AG04450 (cell line): Measurements from ENCODE around the gene TBX6. TPM values are rescaled to one million over a fixed set of nuclear protein-coding genes. Genes with fewer than 3 reads are reported as not detected.

Experiments
- CTCF ChIA-PET: fragments of 300-600, 350-600 bp; formaldehyde crosslinking; extraction: SDS; loops from one replicate; lab custom pipeline; 2022; ENCODE audit warnings: antibody characterized with exemption, inconsistent platforms; lab: Charles Lee
- POLR2A ChIA-PET: fragments of 350-600 bp; formaldehyde crosslinking; extraction: SDS; loops from one replicate; lab custom pipeline; 2021; ENCODE audit warnings: antibody characterized with exemption, inconsistent platforms; lab: Yijun Ruan, JAX
- DNase-seq: peaks from one replicate; pipeline ENCODE4 v3.0.0-alpha.2; 2011; ENCODE audit warnings: low read depth, low spot score
- H3K27ac ChIP-seq: one replicate; pipeline ENCODE4 v1.5.1; 2012; ENCODE audit warnings: low read depth, low read length, control low read depth
- H3K27me3 ChIP-seq: one replicate; pipeline ENCODE4 v1.6.0; 2012; ENCODE audit warnings: low read length; ENCODE audit not compliant: control insufficient read depth, insufficient read depth
- H3K4me3 ChIP-seq: 2 replicates; pipeline ENCODE4 v1.5.1; 2011; ENCODE audit warnings: mild to moderate bottlenecking, low read depth, low read length, control low read depth
- H3K9me3 ChIP-seq: 2 replicates; pipeline ENCODE4 v1.5.1; 2012; ENCODE audit warnings: low read length; ENCODE audit not compliant: control insufficient read depth, insufficient read depth
- polyA plus RNA-seq: library from polyadenylated mRNA; depleted of rRNA; stranded (reverse); fragments of >200 nt; gene quantifications from 2 replicates; pipeline ENCODE4 v1.2.3, GENCODE V29; 2011
- TF ChIP-seq, protein P1 (sequence below): IDR thresholded peaks from 2 replicates; pipeline ENCODE4 v1.5.1; 2011; ENCODE audit warnings: low read depth, low read length, control low read depth, inconsistent platforms

The TBX6 gene
- polyA plus RNA-seq, 1 experiment: not detected

DNA sequence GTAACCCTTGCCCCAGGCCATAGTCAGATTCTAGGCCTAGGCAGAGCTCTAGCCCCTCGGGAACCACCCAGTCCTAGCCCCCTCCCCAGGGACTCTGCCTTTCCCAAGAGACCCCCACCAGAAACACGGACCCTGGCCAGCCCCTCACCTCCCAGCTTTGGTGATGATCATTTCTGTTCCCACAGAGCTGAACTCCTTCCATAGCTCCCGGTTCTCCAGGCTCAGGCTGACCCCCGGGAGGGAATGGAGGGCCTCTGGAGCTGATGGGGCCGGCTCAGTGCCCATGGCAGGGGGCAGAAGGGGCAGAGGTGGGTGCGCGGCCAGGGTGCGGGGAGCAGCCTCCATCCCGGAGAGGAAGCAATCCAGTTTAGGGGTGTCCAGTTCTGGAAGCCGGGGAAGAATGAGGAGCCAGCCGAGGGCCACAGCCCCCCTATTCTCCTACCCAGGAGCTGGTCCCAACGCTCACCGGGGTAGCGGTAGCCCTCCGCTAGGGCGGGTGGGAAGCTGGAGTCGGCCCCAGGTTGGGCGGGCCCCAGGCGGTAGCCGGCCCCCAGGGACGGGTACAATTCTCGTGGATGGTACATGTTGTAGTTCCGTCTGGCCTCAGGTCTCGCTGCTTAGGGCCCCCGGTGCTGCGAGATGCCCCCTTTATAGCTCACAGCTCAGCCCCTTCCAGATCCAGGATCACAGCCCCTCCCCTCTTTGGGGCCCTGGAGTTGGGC lies 953 bp downstream of the TBX6 start:
- no peak for DNase-seq
- TF ChIP-seq, protein P1, sequence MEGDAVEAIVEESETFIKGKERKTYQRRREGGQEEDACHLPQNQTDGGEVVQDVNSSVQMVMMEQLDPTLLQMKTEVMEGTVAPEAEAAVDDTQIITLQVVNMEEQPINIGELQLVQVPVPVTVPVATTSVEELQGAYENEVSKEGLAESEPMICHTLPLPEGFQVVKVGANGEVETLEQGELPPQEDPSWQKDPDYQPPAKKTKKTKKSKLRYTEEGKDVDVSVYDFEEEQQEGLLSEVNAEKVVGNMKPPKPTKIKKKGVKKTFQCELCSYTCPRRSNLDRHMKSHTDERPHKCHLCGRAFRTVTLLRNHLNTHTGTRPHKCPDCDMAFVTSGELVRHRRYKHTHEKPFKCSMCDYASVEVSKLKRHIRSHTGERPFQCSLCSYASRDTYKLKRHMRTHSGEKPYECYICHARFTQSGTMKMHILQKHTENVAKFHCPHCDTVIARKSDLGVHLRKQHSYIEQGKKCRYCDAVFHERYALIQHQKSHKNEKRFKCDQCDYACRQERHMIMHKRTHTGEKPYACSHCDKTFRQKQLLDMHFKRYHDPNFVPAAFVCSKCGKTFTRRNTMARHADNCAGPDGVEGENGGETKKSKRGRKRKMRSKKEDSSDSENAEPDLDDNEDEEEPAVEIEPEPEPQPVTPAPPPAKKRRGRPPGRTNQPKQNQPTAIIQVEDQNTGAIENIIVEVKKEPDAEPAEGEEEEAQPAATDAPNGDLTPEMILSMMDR: no peak
- Histone ChIP-seq H3K9me3 (no peaks in the 10 kb centered on the region; the same call in 1 of the 2 replicates), H3K27me3 (no peaks in the 10 kb centered on the region), H3K27ac (no peak overlapping the region), H3K4me3 (no peak overlapping the region)
- CTCF ChIA-PET: interaction anchor here (0.8 to 1.9 kb wide), 7 partner anchors 9 to 603 kb away, joined by 3 to 19 read pairs (median 7); partner anchors contain the start of gene ZNF771
- POLR2A ChIA-PET: interaction anchor here (0.7 to 3.9 kb wide), 5 partner anchors 10 to 327 kb away, joined by 3 to 26 read pairs (median 4); partner anchors contain the start of gene ALDOA

DNA sequence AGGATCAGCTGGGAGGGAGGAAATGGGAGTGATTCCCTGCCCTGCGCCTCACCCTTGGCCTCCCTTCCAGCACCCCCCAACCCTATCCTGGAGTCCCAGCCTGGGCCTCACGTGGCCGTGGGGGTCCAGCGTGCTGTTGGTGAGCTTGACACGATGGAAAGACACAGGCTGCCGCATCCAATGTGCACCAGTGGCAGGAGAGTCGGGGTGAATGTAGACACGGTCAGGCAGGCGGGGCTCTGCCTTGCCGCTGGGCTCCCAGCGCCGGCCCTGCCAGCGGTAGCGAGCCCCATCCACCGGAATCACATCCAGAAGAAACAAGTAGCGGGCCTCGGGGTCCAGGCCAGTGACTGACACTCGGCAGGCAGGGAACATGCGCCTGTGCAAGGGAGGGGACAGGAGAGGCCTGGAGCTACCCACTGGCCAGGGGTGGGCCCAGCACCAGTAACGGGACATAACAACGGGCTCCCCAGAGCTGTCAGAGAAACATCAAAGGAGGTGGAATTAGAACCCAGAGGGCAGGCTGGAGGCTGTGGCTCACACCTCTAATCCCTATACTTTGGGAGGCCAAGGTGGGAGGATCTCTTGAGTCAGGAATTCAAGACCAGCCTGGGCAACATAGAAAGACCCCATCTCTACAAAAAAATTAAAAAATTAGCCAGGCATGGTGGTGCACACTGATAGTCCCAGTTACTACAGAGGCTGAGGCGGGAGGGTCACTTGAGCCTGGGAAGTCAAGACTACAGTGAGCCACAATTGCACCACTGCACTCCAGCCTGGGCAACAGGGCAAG lies 2.7 kb downstream of the TBX6 start:
- no peak for DNase-seq
- TF ChIP-seq, protein P1: no peak
- H3K27me3 ChIP-seq: no peaks in the 10 kb centered on the region
- no peaks in the 10 kb centered on the region; the same call in 1 of the 2 replicates for H3K9me3 ChIP-seq
- ChIA-PET POLR2A (interaction anchor here (0.9 kb wide), 1 partner anchor 17 kb away, joined by 3 read pairs; no protein-coding TSS in a partner anchor), CTCF (interaction anchor here (0.6 kb wide), 1 partner anchor 58 kb away, joined by 5 read pairs; the partner anchor contains the start of gene TLCD3B)
- H3K4me3 ChIP-seq: no peak overlapping the region
- no peak overlapping the region for H3K27ac ChIP-seq

DNA sequence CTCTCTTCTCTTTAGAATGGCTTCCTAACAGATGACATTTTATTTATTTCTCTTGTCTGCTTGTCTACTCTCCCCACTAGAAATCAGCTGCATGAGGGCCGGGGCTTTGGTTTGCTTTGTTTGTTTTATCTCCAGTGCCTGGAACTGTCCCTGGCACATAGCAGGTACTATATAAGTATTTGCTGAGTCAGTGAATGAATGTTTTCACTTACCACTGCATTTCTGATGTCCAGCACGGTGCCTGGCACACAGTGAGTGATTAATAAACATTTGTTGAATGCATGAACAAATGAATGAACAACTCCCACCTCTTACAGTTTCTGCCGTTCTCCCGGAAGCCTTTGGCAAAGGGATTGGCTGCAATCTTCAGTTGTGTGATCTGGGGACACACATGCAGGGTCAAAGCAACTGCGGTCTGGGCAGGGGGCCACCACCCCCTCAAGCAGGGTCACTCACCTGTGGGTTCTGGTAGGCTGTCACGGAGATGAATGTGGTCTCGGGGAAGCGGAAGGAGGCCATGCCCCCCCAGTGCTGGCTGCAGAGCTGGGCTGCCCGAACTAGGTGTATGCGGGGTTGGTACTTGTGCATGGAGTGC lies 3.4 kb downstream of the TBX6 start:
- no peak overlapping the region for H3K27ac ChIP-seq
- no peak for DNase-seq
- ChIA-PET CTCF (no interaction called here), POLR2A (interaction anchor here (0.9 kb wide), 1 partner anchor 16 kb away, joined by 3 read pairs; no protein-coding TSS in a partner anchor)
- no peaks in the 10 kb centered on the region for H3K27me3 ChIP-seq
- no peaks in the 10 kb centered on the region; the same call in 1 of the 2 replicates for H3K9me3 ChIP-seq
- H3K4me3 ChIP-seq: no peak overlapping the region
- TF ChIP-seq, protein P1: no peak

DNA sequence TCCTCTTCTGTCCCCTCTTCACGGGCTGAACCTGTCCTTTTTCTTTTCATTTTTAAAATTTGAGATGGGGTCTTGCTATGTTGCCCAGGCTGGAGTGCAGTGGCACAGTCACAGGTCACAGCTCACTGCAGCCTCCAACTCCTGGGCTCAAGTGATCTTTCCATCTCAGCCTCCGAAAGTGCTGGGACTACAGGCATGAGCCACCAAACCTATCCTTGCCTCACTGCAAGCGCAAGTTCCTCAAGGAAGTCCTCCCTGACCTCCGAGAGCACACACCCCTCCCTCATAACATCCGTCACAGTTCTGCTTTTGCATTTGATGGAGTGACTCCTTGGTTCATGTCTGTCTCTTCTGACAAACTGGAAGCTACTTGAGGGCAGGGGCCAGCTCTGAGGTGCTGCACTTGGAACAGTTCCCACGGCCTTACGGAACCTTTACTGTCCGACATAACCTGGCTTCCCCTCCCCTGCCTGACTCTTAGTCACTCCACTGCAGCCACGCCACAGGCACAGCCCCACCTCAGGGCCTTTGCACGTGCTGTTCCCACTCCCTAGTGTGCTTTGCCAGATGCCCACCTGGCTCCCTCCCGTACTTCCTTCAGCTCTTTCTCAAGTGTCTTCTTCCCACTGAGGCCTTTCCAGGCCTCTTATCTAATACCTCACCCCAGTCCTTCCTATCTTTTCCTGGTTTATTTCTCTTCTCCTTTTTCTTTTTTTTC lies 4.4 kb downstream of the TBX6 start:
- POLR2A ChIA-PET: interaction anchor here (0.6 kb wide), 1 partner anchor 13 kb away, joined by 8 read pairs; no protein-coding TSS in a partner anchor

More for the DNA sequence above, 4.4 kb downstream of the TBX6 start:
- CTCF ChIA-PET: no interaction called here
- TF ChIP-seq, protein P1: no peak
- Histone ChIP-seq H3K27ac (no peak overlapping the region), H3K9me3 (no peaks in the 10 kb centered on the region; the same call in 1 of the 2 replicates), H3K4me3 (no peak overlapping the region), H3K27me3 (no peaks in the 10 kb centered on the region)
- no peak for DNase-seq
